Stimulated activated CD4-positive, alpha-beta T cell treated with anti-CD3 and anti-CD28 coated beads, Interleukin-12 subunit alpha, Interleukin-12 subunit beta, amount 100 ng/mL, for 24 hours (primary cell): Measurements from ENCODE around the gene TPM1.

ENCODE experiments used
- DNase-seq, 2 experiments: peaks; one replicate each; pipeline ENCODE4 v3.0.0-alpha.2; 2020; ENCODE audit warnings: low read depth in 2 of 2

The TPM1 gene

GRCh38 chr15:63016234-63016633 is 26.3 kb upstream of the TPM1 start:
- no peak for DNase-seq

- DNase-seq, result no peak
These were observed 23.9 kb upstream of the TPM1 start for GRCh38 chr15:63018639-63019038.

- DNase-seq, result no peak
These were observed 22.9 kb upstream of the TPM1 start for GRCh38 chr15:63019511-63020109.

- DNase-seq, result no peak
These were observed 22.4 kb upstream of the TPM1 start for GRCh38 chr15:63020128-63020527.

- no peak for DNase-seq
These were observed 21.7 kb upstream of the TPM1 start for GRCh38 chr15:63020759-63021430.

- no peak for DNase-seq
These were observed 20.4 kb upstream of the TPM1 start for GRCh38 chr15:63022181-63022580.

- DNase-seq, result no peak
These were observed 19.9 kb upstream of the TPM1 start for GRCh38 chr15:63022663-63023062.

GRCh38 chr15:63023351-63023945 is 19.1 kb upstream of the TPM1 start:
- no peak for DNase-seq

- no peak for DNase-seq
These were observed 17.1 kb upstream of the TPM1 start for GRCh38 chr15:63025460-63025859.

- no peak for DNase-seq
These were observed 14.9 kb upstream of the TPM1 start for GRCh38 chr15:63027646-63028045.

GRCh38 chr15:63028442-63029110 is 14.0 kb upstream of the TPM1 start:
- no peak for DNase-seq

GRCh38 chr15:63029676-63030075 is 12.9 kb upstream of the TPM1 start:
- no peak for DNase-seq

- DNase-seq, result no peak
These were observed 12.4 kb upstream of the TPM1 start for GRCh38 chr15:63030101-63030551.

GRCh38 chr15:63034578-63034977 is 8.0 kb upstream of the TPM1 start:
- DNase-seq, result no peak

- DNase-seq, result no peak
These were observed 7.3 kb upstream of the TPM1 start for GRCh38 chr15:63035253-63035652.

- DNase-seq, result no peak
These were observed 6.6 kb upstream of the TPM1 start for GRCh38 chr15:63035977-63036376.

GRCh38 chr15:63037976-63038720 is 4.4 kb upstream of the TPM1 start:
- DNase-seq, result no peak

- DNase-seq, result no peak
These were observed 3.4 kb upstream of the TPM1 start for GRCh38 chr15:63038926-63039673.

- no peak for DNase-seq
These were observed 2.7 kb upstream of the TPM1 start for GRCh38 chr15:63039811-63040210.

- DNase-seq, result no peak
These were observed 2.0 kb upstream of the TPM1 start for GRCh38 chr15:63040509-63040908.

GRCh38 chr15:63040954-63041353 is 1.6 kb upstream of the TPM1 start:
- DNase-seq, result no peak
